HCT116 (cell line): ENCODE results near the gene CBLB.

Experiments used
- CEBPB ChIP-seq: IDR thresholded peaks from 2 replicates; pipeline ENCODE4 v1.6.1; 2012; ENCODE audit warnings: low read depth
- CTCF ChIP-seq, 3 experiments: fragments of 200-600 bp in 1 of 3; sonication (generic) in 1 of 3; IDR thresholded peaks in 2 of 3; conservative IDR thresholded peaks in 1 of 3; 2 replicates each; pipeline ENCODE4 v1.5.1; 2012 to 2017; ENCODE audit warnings: low read depth in 2 of 3, low read length in 2 of 3, antibody characterized with exemption in 1 of 3, borderline replicate concordance in 1 of 3, control low read depth in 1 of 3, mild to moderate bottlenecking in 1 of 3, mixed read lengths in 1 of 3, mixed run types in 1 of 3, moderate library complexity in 1 of 3; ENCODE audit not compliant: insufficient read depth in 1 of 3
- EZH2 ChIP-seq: fragments of 200-600 bp; sonication (generic); IDR thresholded peaks from 2 replicates; pipeline ENCODE4 v1.6.1; 2017; ENCODE audit warnings: antibody characterized with exemption, mixed run types
- MAX ChIP-seq: IDR thresholded peaks from 2 replicates; pipeline ENCODE4 v1.6.1; 2012
- POLR2A ChIP-seq: IDR thresholded peaks from 2 replicates; pipeline ENCODE4 v1.7.0; 2011; ENCODE audit warnings: borderline replicate concordance; ENCODE audit not compliant: insufficient read depth, insufficient read length; ENCODE audit errors: extremely low read depth
- POLR2AphosphoS5 ChIP-seq: IDR thresholded peaks from 2 replicates; pipeline ENCODE4 v1.6.1; 2011; ENCODE audit warnings: mild to moderate bottlenecking, low read depth, low read length, moderate library complexity
- REST ChIP-seq: IDR thresholded peaks from 2 replicates; pipeline ENCODE4 v1.6.1; 2012; ENCODE audit warnings: low read depth
- SIN3A ChIP-seq: IDR thresholded peaks from 2 replicates; pipeline ENCODE4 v1.6.1; 2012; ENCODE audit warnings: low read depth
- SP1 ChIP-seq: IDR thresholded peaks from 2 replicates; pipeline ENCODE4 v1.6.1; 2012; ENCODE audit warnings: low read depth
- TCF7L2 ChIP-seq: IDR thresholded peaks from 2 replicates; pipeline ENCODE4 v1.7.0; 2011; ENCODE audit warnings: borderline replicate concordance, inconsistent platforms; ENCODE audit not compliant: insufficient read depth, insufficient read length; ENCODE audit errors: extremely low read depth
- ZFX ChIP-seq: fragments of 450-650 bp; IDR thresholded peaks from 2 replicates; pipeline ENCODE4 v1.6.1; 2017
- ZNF274 ChIP-seq: fragments of 200-500 bp; sonication (Bioruptor generic); IDR thresholded peaks from 2 replicates; pipeline ENCODE4 v1.6.1; 2014; ENCODE audit warnings: mild to moderate bottlenecking, low read depth, low read length, inconsistent platforms

GRCh38 chr3:105860641-105861040 lies 8.2 kb downstream of the CBLB start:
- no peak for TF ChIP-seq CTCF (IDR thresholded peaks at IDR 0.05 in 2 of 3, conservative IDR thresholded peaks at IDR 0.05 in 1 of 3; ENCODE audit: borderline replicate concordance in 1 of 3, insufficient read depth in 1 of 3, low read depth in 2 of 3, low read length in 2 of 3)
- TF ChIP-seq CEBPB: no peak
- no peak for TF ChIP-seq EZH2
- no peak for TF ChIP-seq SIN3A
- TF ChIP-seq POLR2A: no peak
- no peak for TF ChIP-seq REST
- TF ChIP-seq TCF7L2: no peak
- no peak for TF ChIP-seq MAX
- no peak for TF ChIP-seq POLR2AphosphoS5
- TF ChIP-seq ZNF274: no peak
- no peak for TF ChIP-seq SP1
- TF ChIP-seq ZFX: no peak
